Activated naive CD8-positive, alpha-beta T cell (primary cell): ENCODE results near the gene KCNN3.

Source experiments
- H3K27ac Mint-ChIP-seq: one replicate; pipeline ENCODE4 v1.8.0; 2021; ENCODE audit warnings: mixed read lengths
- H3K27me3 Mint-ChIP-seq: one replicate; pipeline ENCODE4 v1.8.0; 2021; ENCODE audit warnings: mixed read lengths
- H3K36me3 Mint-ChIP-seq: one replicate; pipeline ENCODE4 v1.8.0; 2021; ENCODE audit warnings: mixed read lengths
- H3K4me1 Mint-ChIP-seq: one replicate; pipeline ENCODE4 v1.8.0; 2021; ENCODE audit warnings: low read depth, mixed read lengths
- H3K4me3 Mint-ChIP-seq: one replicate; pipeline ENCODE4 v1.8.0; 2021; ENCODE audit warnings: mild to moderate bottlenecking, mixed read lengths
- H3K9me3 Mint-ChIP-seq: one replicate; pipeline ENCODE4 v1.8.0; 2021; ENCODE audit warnings: low read depth, mixed read lengths

Gene KCNN3

DNA sequence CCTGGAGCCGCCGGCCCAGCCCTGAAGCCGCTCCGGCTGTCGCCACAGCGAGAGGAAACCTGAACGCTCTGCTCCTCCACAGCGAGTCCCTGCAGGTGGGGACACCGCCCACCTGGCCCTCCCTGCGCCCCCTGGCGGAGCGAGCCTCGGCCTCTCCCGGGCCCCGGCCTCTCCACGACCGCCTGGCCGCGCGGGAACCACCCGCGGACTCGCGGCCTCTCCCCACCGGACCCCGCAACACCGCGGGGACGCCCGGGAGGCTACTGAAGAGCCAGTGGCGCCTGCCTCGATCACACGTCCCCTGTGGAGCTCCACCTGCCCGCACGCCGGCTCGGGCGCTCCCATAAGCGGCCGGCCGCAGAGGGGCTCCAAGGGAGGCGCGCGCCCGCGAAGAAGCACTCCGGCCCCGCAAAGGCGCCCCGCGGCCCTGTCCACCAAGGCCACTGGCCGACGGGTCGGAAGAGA lies 109.6 kb downstream of the KCNN3 start:
- Mint-ChIP-seq H3K36me3 (no peaks in the 10 kb centered on the region), H3K4me1 (peaks cover 46% of the 10 kb centered on the region), H3K9me3 (no peaks in the 10 kb centered on the region), H3K27ac (peak overlapping the region; percentile 94), H3K27me3 (no peaks in the 10 kb centered on the region), H3K4me3 (peak overlapping the region; percentile 75)

- no peaks in the 10 kb centered on the region for H3K9me3 Mint-ChIP-seq
- peak overlapping the region; percentile 94 for H3K27ac Mint-ChIP-seq
Observed at GRCh38 chr1:154759793-154760192, 110.3 kb downstream of the KCNN3 start.

GRCh38 chr1:154759196-154759595 lies 110.9 kb downstream of the KCNN3 start:
- Mint-ChIP-seq H3K27ac (peak overlapping the region; percentile 94), H3K4me1 (peaks cover 56% of the 10 kb centered on the region), H3K4me3 (peak overlapping the region; percentile 75), H3K36me3 (no peaks in the 10 kb centered on the region), H3K27me3 (no peaks in the 10 kb centered on the region), H3K9me3 (no peaks in the 10 kb centered on the region)

More at GRCh38 chr1:154759793-154760192, 110.3 kb downstream of the KCNN3 start:
- H3K27me3 Mint-ChIP-seq, result no peaks in the 10 kb centered on the region
- no peaks in the 10 kb centered on the region for H3K36me3 Mint-ChIP-seq
- peaks cover 51% of the 10 kb centered on the region for H3K4me1 Mint-ChIP-seq
- peak overlapping the region; percentile 75 for H3K4me3 Mint-ChIP-seq

DNA sequence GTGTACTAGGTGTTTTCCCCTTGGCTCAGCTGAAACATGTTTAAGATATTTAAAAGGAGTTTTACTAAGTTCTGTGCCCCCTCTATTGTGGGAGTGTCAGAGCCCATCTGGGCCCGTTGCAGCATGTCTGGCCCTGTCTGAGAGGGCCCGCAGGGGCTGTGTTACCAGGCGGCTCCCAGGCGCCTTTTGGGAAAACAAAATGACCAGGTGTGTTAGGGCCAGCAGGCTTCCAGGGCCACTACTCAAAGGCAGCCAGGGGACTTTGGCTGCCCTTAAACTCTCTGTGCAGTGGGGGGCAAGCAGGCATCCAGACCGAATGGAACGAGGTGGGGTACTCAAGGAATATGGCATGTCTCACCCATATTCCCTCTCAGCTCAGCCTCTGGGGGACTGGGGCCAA lies 111.7 kb downstream of the KCNN3 start:
- peak overlapping the region; percentile 49 for H3K4me3 Mint-ChIP-seq
- no peaks in the 10 kb centered on the region for H3K9me3 Mint-ChIP-seq
- peak overlapping the region; percentile 94 for H3K27ac Mint-ChIP-seq
- H3K27me3 Mint-ChIP-seq, result no peaks in the 10 kb centered on the region
- H3K36me3 Mint-ChIP-seq, result no peaks in the 10 kb centered on the region
- peaks cover 59% of the 10 kb centered on the region for H3K4me1 Mint-ChIP-seq

- H3K9me3 Mint-ChIP-seq, result no peaks in the 10 kb centered on the region
Observed at GRCh38 chr1:154756793-154757548, 113.1 kb downstream of the KCNN3 start.

DNA sequence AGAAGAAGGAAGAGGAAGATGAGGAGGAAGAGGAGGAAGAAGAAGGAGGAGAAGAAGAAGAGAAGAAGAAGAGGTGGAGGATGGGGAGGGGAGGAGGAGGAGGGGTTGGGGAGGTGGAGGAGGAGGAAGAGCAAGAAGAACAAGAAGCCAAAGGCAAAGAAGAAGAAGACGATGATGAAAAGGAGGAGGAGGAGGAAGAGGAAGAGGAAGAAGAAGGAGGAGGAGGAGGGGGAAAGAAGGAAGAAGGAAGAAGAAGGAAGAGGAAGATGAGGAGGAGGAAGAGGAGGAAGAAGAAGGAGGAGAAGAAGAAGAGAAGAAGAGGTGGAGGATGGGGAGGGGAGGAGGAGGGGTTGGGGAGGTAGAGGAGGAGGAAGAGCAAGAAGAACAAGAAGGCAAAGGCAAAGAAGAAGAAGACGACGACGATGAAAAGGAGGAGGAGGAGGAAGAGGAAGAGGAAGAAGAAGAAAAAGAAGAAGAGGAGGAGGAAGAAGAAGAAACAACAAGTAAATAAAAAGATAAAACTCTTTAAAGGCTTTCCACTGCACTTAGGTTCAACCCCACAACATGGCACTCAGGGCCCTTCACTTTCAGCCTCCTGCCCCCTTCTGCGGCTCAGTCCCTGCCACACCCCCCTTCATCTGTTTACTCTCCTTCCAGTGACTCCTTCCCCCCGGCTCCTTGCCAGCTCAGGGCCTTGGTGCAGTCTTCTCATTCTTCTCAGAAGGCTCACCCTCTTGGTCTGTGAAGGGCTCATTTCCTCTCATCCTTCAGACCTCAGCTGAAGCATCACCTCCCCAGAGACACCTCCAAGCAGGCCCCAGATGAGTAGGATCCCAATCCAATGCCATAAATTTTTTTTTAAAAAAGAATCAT lies 114.0 kb downstream of the KCNN3 start:
- H3K36me3 Mint-ChIP-seq, result no peaks in the 10 kb centered on the region
- H3K27me3 Mint-ChIP-seq, result no peaks in the 10 kb centered on the region
- peak overlapping the region; percentile 79 for H3K27ac Mint-ChIP-seq
- H3K9me3 Mint-ChIP-seq, result no peaks in the 10 kb centered on the region
- peaks cover 71% of the 10 kb centered on the region for H3K4me1 Mint-ChIP-seq
- H3K4me3 Mint-ChIP-seq, result no peak overlapping the region

More at GRCh38 chr1:154756793-154757548, 113.1 kb downstream of the KCNN3 start:
- peak overlapping the region; percentile 79 for H3K27ac Mint-ChIP-seq
- no peaks in the 10 kb centered on the region for H3K36me3 Mint-ChIP-seq
- no peaks in the 10 kb centered on the region for H3K27me3 Mint-ChIP-seq
- no peak overlapping the region for H3K4me3 Mint-ChIP-seq
- peaks cover 63% of the 10 kb centered on the region for H3K4me1 Mint-ChIP-seq

GRCh38 chr1:154753426-154753825 lies 116.7 kb downstream of the KCNN3 start:
- no peaks in the 10 kb centered on the region for H3K9me3 Mint-ChIP-seq
- H3K36me3 Mint-ChIP-seq, result no peaks in the 10 kb centered on the region
- no peaks in the 10 kb centered on the region for H3K27me3 Mint-ChIP-seq
- H3K27ac Mint-ChIP-seq, result no peak overlapping the region
- H3K4me1 Mint-ChIP-seq, result peaks cover 65% of the 10 kb centered on the region
- H3K4me3 Mint-ChIP-seq, result no peak overlapping the region

DNA sequence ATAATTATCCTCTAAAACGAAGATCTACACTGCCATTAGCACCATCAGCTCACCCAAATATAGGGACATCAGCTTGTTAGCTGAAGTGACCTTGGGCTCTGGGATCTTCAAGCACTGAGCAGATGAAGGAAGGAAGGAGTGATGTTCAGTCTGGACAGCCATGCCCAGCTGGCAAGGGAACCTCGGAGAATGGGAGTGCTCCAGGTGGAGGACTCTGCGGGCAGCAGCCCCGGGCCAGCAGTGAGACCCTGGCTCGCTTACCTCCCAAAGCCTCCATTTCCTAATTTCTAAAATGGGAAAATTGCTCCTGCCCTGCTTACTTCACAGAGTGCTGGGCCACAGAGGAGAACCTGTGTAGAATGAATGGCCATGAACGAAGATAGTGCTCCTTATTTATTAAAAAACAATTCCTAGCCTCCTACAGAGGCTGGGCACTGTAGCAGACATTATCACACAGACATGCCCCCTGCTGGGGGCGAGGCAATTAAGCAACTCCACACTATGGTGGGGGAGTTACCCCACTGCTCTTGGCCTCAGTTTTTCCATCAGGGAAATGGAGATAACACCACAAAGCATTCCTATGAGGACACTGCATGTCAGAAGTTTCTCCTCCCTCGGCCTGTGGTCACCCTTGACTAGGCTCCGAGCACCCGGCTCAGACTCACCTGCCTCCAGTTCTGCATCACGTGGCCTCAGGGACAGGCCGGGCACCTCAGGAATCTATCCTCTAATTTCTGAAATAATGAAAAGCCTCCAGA lies 117.6 kb downstream of the KCNN3 start:
- H3K9me3 Mint-ChIP-seq, result no peaks in the 10 kb centered on the region
- H3K27ac Mint-ChIP-seq, result peak overlapping the region; percentile 88
- peaks cover 65% of the 10 kb centered on the region for H3K4me1 Mint-ChIP-seq
- no peaks in the 10 kb centered on the region for H3K36me3 Mint-ChIP-seq
- no peak overlapping the region for H3K4me3 Mint-ChIP-seq
- no peaks in the 10 kb centered on the region for H3K27me3 Mint-ChIP-seq

DNA sequence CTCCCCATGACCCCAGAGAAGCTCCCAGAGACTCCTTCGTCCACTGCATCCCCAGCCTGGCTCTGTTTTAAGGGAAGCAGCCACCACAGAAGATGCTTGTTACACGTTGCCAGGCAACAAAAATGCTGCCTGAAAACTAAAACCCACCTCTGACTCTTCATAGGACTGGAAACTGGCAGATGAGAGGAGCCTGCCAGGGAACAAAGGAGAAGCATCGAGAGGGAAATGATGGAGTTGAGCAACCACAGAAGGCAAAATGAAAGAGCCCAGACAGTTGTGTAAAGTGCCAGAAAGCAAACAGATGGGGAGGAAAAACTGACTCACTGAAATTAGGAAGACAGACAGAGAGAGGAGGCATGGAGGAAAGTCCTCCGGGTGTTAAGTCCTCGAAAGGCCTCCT lies 118.4 kb downstream of the KCNN3 start:
- peaks cover 66% of the 10 kb centered on the region for H3K4me1 Mint-ChIP-seq
- peak overlapping the region; percentile 88 for H3K27ac Mint-ChIP-seq
- H3K27me3 Mint-ChIP-seq, result no peaks in the 10 kb centered on the region
- no peaks in the 10 kb centered on the region for H3K9me3 Mint-ChIP-seq
- H3K4me3 Mint-ChIP-seq, result no peak overlapping the region
- no peaks in the 10 kb centered on the region for H3K36me3 Mint-ChIP-seq

DNA sequence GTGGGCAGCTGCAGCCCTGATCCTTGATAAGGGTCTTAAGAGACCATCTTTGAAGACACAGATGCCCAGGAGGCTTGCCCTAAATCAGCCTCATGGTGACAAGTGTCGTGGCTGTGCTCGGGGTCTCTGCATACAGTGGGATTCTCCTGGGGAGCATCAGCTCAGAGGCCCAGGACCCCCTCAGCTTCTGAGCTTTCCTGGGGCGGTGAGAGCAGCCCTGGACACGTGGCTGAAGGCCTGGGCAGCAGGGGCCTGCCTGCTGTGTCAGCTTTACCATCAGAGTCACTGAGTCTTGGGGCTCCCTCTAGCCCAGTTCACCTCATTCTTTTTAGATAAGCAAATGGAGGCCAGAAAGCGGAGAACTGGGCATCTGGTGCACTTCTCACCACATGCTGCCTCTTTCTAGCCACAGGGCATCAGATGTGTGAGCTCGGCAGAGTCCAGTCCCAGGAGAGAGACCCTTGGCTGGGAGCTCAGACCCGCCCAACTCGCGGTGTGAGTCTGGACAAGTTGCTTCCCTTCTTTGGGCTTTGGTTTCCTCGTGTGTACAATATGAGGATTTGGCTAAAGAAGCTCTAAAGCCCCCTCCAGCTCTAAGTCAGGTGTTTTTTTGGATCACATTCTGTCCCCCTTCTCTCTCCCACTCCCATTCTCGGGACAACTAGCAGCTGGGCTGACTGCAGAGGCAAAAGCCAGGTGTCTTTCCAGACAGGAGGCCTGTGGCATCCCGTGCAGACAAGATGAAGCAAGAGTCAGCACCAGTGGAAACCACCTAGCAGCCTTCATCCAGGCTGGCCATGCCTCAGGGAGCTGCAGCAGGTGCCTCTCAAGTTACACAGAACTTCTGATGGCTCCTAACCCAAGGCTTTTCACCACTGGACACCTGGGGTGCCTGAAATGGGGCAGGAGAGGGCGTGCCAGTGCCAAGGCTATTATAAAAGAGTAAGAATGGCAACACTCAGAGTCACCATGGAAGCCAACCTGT lies 119.1 kb downstream of the KCNN3 start:
- Mint-ChIP-seq H3K4me3 (no peak overlapping the region), H3K4me1 (peaks cover 67% of the 10 kb centered on the region), H3K27me3 (no peaks in the 10 kb centered on the region), H3K9me3 (no peaks in the 10 kb centered on the region), H3K36me3 (no peaks in the 10 kb centered on the region), H3K27ac (peak overlapping the region; percentile 88)

DNA sequence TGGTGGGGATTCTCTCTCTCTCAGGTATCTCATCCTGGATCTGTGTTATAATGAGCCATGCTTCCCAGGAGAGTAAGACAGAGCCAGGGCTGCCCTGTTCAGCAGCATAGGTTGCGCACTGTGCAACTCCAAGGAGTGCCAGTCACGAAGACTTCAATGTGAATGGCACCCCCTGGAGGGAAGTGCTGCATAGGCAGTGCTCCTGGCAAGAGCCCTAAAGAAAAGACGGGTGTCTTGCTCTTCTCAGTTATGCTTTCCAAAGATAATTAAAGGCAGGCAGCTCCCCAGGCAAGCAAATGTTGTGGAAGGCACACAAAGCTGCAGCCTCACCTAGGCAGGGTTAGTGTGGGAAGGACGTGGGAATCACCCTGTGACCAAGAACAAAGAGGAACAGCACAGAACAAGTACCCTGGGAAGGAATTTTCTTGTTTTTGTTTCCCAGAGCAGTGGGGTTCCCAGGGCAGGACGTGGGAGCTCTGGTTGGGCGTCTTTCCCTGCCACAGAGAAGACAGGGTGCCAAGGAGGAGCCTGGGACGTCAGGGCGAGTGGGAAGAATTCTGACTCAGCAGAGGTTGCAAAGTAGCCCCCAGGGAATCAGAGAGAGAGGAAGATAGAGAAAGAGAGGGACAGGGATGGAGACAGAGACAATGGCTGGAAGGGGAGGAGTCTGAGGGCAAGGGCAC lies 120.9 kb downstream of the KCNN3 start:
- no peak overlapping the region for H3K4me3 Mint-ChIP-seq

GRCh38 chr1:154748405-154748775 lies 121.7 kb downstream of the KCNN3 start:
- Mint-ChIP-seq H3K27me3 (no peaks in the 10 kb centered on the region), H3K36me3 (no peaks in the 10 kb centered on the region)

More for the DNA sequence above, 120.9 kb downstream of the KCNN3 start:
- H3K36me3 Mint-ChIP-seq, result no peaks in the 10 kb centered on the region
- no peaks in the 10 kb centered on the region for H3K27me3 Mint-ChIP-seq
- peak overlapping the region; percentile 89 for H3K27ac Mint-ChIP-seq
- H3K4me1 Mint-ChIP-seq, result peaks cover 70% of the 10 kb centered on the region
- no peaks in the 10 kb centered on the region for H3K9me3 Mint-ChIP-seq

DNA sequence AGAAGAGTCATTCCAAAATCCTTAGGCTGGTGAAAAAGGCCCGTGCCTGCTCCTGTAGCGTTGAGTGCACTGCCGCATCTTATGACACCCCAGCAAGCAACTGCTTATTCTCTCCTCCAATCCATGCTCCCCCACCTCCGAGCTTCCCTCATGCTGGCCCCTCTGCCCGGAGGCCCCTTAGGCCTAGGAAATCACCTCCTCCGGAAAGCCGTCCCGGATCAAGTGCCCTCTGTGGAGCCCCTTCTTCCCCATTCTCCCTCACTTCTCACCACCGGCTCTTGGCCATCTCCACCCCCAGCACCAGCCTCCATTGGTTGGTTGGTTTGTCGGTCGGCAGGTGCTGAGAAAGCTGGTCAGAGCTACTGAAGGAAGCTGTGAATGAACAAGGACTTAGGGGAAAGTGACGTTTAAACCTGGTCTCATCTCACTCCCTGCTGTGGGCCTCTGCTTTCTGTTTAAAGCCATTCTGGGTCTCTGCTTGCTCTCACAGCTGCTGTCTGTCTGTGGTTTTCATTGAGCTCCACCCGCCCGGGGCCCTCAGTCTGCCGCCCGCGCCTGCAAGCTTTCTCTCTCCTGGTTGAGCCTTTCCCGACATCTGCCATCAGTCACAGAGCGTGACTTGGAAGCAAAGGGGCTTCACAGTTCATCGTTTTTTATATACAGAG lies 122.2 kb downstream of the KCNN3 start:
- Mint-ChIP-seq H3K27ac (peak overlapping the region; percentile 89), H3K4me3 (peak overlapping the region; percentile 79), H3K36me3 (no peaks in the 10 kb centered on the region), H3K27me3 (no peaks in the 10 kb centered on the region), H3K4me1 (peaks cover 73% of the 10 kb centered on the region), H3K9me3 (no peaks in the 10 kb centered on the region)

More at GRCh38 chr1:154748405-154748775, 121.7 kb downstream of the KCNN3 start:
- H3K27ac Mint-ChIP-seq, result peak overlapping the region; percentile 89
- H3K4me1 Mint-ChIP-seq, result peaks cover 74% of the 10 kb centered on the region
- H3K9me3 Mint-ChIP-seq, result no peaks in the 10 kb centered on the region
- peak overlapping the region; percentile 79 for H3K4me3 Mint-ChIP-seq
